ENCODE measurements around the gene LETM1. TPM values are rescaled to one million over a fixed set of nuclear protein-coding genes. Genes with fewer than 3 reads are reported as not detected.

The LETM1 gene
- total RNA-seq, 1 experiment from 2014 or later, result 86.3 TPM

- intact Hi-C loops (cut with micrococcal nuclease), result no loop called here
- DNase-seq, result no peak
- Histone ChIP-seq H3F3A (ENCODE audit: low read length, unreplicated experiment) (no peaks in the 10 kb centered on the region), H3K79me2 (ENCODE audit: low read length) (peaks cover 73% of the 10 kb centered on the region), H2AFZ (ENCODE audit: low read length) (no peak overlapping the region), H3K4me2 (ENCODE audit: low read length) (no peak overlapping the region), H3K9ac (ENCODE audit: low read length) (no peak overlapping the region), H3K4me1 (ENCODE audit: insufficient read depth, low read length) (peaks cover 3% of the 10 kb centered on the region; the same call in 1 of the 2 replicates), H3K27me3 (ENCODE audit: low read length) (no peaks in the 10 kb centered on the region), H3K36me3 (ENCODE audit: low read depth, low read length) (no peaks in the 10 kb centered on the region; the same call in 1 of the 2 replicates), H4K20me1 (ENCODE audit: low read length) (peaks cover 21% of the 10 kb centered on the region; the same call in 1 of the 2 replicates), H3K27ac (ENCODE audit: low read length) (no peak overlapping the region), H3K9me3 (ENCODE audit: low read length) (no peaks in the 10 kb centered on the region), H3K4me3 (ENCODE audit: low read length) (no peak overlapping the region), H3K9me2 (replicated peaks; ENCODE audit: low read length) (no peaks in the 10 kb centered on the region)
- no TSS peak for BruUV-seq (replicated peaks)
- TF ChIP-seq EZH2 (IDR thresholded peaks at IDR 0.05; ENCODE audit: low read length, unreplicated experiment) (no peak), CTCF (conservative IDR thresholded peaks at IDR 0.05; ENCODE audit: low read depth, low read length) (no peak), EZH2phosphoT487 (IDR thresholded peaks at IDR 0.05; ENCODE audit: borderline replicate concordance, low read length) (no peak)
- POLR2A ChIA-PET (ENCODE audit: unreplicated experiment), result no interaction called here
- CTCF ChIA-PET, result no interaction called here
- ATAC-seq, result no peak
Observed at GRCh38 chr4:1851575-1852410, 4.2 kb downstream of the LETM1 start.

GRCh38 chr4:1851160-1851559, 4.8 kb downstream of the LETM1 start:
- no peaks in the 10 kb centered on the region for H3K27me3 ChIP-seq (ENCODE audit: low read length)
- ATAC-seq (no peak), DNase-seq (no peak)
- H3K4me3 ChIP-seq (ENCODE audit: low read length), result no peak overlapping the region
- no peak for TF ChIP-seq EZH2phosphoT487 (IDR thresholded peaks at IDR 0.05; ENCODE audit: borderline replicate concordance, low read length)
- TF ChIP-seq EZH2 (IDR thresholded peaks at IDR 0.05; ENCODE audit: low read length, unreplicated experiment), result no peak
- no peak for TF ChIP-seq CTCF (conservative IDR thresholded peaks at IDR 0.05; ENCODE audit: low read depth, low read length)
- peaks cover 68% of the 10 kb centered on the region for H3K79me2 ChIP-seq (ENCODE audit: low read length)
- no peak overlapping the region for H3K27ac ChIP-seq (ENCODE audit: low read length)
- H3K4me2 ChIP-seq (ENCODE audit: low read length), result no peak overlapping the region
- no peak overlapping the region for H3K9ac ChIP-seq (ENCODE audit: low read length)
- ChIA-PET POLR2A (ENCODE audit: unreplicated experiment) (no interaction called here), CTCF (no interaction called here)
- H2AFZ ChIP-seq (ENCODE audit: low read length), result no peak overlapping the region
- H3K9me3 ChIP-seq (ENCODE audit: low read length), result no peaks in the 10 kb centered on the region
- H3K4me1 ChIP-seq (ENCODE audit: insufficient read depth, low read length), result peaks cover 3% of the 10 kb centered on the region; the same call in 1 of the 2 replicates
- no peaks in the 10 kb centered on the region for H3K9me2 ChIP-seq (replicated peaks; ENCODE audit: low read length)
- peaks cover 4% of the 10 kb centered on the region; the same call in 1 of the 2 replicates for H3K36me3 ChIP-seq (ENCODE audit: low read depth, low read length)
- BruUV-seq (replicated peaks), result no TSS peak
- peaks cover 21% of the 10 kb centered on the region; the same call in 1 of the 2 replicates for H4K20me1 ChIP-seq (ENCODE audit: low read length)
- H3F3A ChIP-seq (ENCODE audit: low read length, unreplicated experiment), result no peaks in the 10 kb centered on the region
- intact Hi-C loops (cut with micrococcal nuclease), result no loop called here

GRCh38 chr4:1850276-1850675, 5.7 kb downstream of the LETM1 start:
- Histone ChIP-seq H2AFZ (ENCODE audit: low read length) (no peak overlapping the region), H3K9ac (ENCODE audit: low read length) (no peak overlapping the region), H3K27ac (ENCODE audit: low read length) (no peak overlapping the region), H4K20me1 (ENCODE audit: low read length) (peaks cover 21% of the 10 kb centered on the region; the same call in 1 of the 2 replicates), H3K4me2 (ENCODE audit: low read length) (no peak overlapping the region), H3K9me2 (replicated peaks; ENCODE audit: low read length) (no peaks in the 10 kb centered on the region), H3F3A (ENCODE audit: low read length, unreplicated experiment) (no peaks in the 10 kb centered on the region), H3K4me1 (ENCODE audit: insufficient read depth, low read length) (peaks cover 3% of the 10 kb centered on the region; the same call in 1 of the 2 replicates), H3K4me3 (ENCODE audit: low read length) (no peak overlapping the region), H3K79me2 (ENCODE audit: low read length) (peaks cover 64% of the 10 kb centered on the region), H3K36me3 (ENCODE audit: low read depth, low read length) (peaks cover 6% of the 10 kb centered on the region; the same call in 1 of the 2 replicates), H3K27me3 (ENCODE audit: low read length) (no peaks in the 10 kb centered on the region), H3K9me3 (ENCODE audit: low read length) (no peaks in the 10 kb centered on the region)
- ChIA-PET POLR2A (ENCODE audit: unreplicated experiment) (no interaction called here), CTCF (no interaction called here)
- ATAC-seq (no peak), DNase-seq (no peak)
- intact Hi-C loops (cut with micrococcal nuclease), result no loop called here
- BruUV-seq (replicated peaks), result no TSS peak
- TF ChIP-seq EZH2 (IDR thresholded peaks at IDR 0.05; ENCODE audit: low read length, unreplicated experiment) (no peak), CTCF (conservative IDR thresholded peaks at IDR 0.05; ENCODE audit: low read depth, low read length) (no peak), EZH2phosphoT487 (IDR thresholded peaks at IDR 0.05; ENCODE audit: borderline replicate concordance, low read length) (no peak)
